ENCODE measurements around the gene FAT1.
A peak's percentile ranks its signal among the peaks of the same experiment; 100 is the strongest.

The FAT1 gene

DNA sequence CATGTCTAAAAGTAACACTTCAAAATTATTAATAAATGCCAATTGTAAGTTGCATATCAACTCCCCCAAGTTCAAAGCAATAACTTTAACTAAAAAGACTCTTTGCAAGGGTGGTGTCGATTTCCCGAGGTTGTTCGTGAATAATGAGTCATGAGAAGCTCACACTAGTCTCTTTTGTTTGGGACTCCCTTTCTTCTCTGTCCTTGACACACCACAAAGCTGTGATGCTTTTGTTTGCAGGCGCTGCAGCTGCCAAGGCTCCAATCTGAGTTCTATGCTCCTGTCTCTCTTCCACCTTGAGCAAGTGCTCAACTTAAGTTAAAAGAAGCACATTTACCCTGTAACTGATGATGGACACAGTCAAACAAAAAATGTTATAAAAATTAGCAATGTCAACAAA lies 65.9 kb downstream of the FAT1 start:
- no peak overlapping the region for H3K27ac ChIP-seq (ENCODE audit: poor library complexity, severe bottlenecking)

DNA sequence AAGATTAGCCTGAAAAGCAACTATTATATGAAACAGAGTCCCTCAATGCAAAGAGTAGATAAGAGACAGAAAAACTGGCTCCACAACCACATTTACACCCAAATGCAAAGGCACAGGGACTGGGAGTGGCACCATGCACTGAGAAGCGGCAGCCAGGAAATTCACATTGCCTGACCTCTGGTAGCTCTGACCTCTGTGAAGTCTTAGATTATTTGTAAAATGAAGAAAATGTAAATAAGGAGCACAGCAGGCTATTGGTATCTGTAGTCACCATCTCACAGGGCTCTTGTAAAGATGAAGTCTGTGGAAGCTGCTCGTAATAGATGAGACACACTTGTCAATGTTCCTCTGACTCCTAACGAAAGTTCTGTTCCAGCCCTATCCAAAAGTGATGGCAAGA lies 69.7 kb downstream of the FAT1 start:
- Histone ChIP-seq H3K4me3 (ENCODE audit: severe bottlenecking) (no peak overlapping the region), H3K4me1 (ENCODE audit: insufficient read depth, poor library complexity, severe bottlenecking) (peaks cover 2% of the 10 kb centered on the region), H3K36me3 (ENCODE audit: low read depth) (peaks cover 91% of the 10 kb centered on the region), H3K9me3 (ENCODE audit: severe bottlenecking) (no peaks in the 10 kb centered on the region), H3K27ac (ENCODE audit: poor library complexity, severe bottlenecking) (no peak overlapping the region), H3K27me3 (ENCODE audit: insufficient read depth, poor library complexity, severe bottlenecking) (no peaks in the 10 kb centered on the region)
- ATAC-seq (ENCODE audit: low read depth) (no peak), DNase-seq (ENCODE audit: low spot score) (no peak)
- TF ChIP-seq, protein P1, sequence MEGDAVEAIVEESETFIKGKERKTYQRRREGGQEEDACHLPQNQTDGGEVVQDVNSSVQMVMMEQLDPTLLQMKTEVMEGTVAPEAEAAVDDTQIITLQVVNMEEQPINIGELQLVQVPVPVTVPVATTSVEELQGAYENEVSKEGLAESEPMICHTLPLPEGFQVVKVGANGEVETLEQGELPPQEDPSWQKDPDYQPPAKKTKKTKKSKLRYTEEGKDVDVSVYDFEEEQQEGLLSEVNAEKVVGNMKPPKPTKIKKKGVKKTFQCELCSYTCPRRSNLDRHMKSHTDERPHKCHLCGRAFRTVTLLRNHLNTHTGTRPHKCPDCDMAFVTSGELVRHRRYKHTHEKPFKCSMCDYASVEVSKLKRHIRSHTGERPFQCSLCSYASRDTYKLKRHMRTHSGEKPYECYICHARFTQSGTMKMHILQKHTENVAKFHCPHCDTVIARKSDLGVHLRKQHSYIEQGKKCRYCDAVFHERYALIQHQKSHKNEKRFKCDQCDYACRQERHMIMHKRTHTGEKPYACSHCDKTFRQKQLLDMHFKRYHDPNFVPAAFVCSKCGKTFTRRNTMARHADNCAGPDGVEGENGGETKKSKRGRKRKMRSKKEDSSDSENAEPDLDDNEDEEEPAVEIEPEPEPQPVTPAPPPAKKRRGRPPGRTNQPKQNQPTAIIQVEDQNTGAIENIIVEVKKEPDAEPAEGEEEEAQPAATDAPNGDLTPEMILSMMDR (IDR thresholded peaks at IDR 0.05; ENCODE audit: poor library complexity, severe bottlenecking): no peak

More for the DNA sequence above, 65.9 kb downstream of the FAT1 start:
- H3K27me3 ChIP-seq (ENCODE audit: insufficient read depth, poor library complexity, severe bottlenecking): no peaks in the 10 kb centered on the region
- DNase-seq (ENCODE audit: low spot score) (no peak), ATAC-seq (ENCODE audit: low read depth) (peak; percentile 56; the same call in 2 of the 3 replicates)
- TF ChIP-seq, protein P1 (IDR thresholded peaks at IDR 0.05; ENCODE audit: poor library complexity, severe bottlenecking): no peak
- peaks cover 89% of the 10 kb centered on the region for H3K36me3 ChIP-seq (ENCODE audit: low read depth)
- H3K9me3 ChIP-seq (ENCODE audit: severe bottlenecking): no peaks in the 10 kb centered on the region
- H3K4me3 ChIP-seq (ENCODE audit: severe bottlenecking): no peak overlapping the region
- H3K4me1 ChIP-seq (ENCODE audit: insufficient read depth, poor library complexity, severe bottlenecking): peaks cover 2% of the 10 kb centered on the region

DNA sequence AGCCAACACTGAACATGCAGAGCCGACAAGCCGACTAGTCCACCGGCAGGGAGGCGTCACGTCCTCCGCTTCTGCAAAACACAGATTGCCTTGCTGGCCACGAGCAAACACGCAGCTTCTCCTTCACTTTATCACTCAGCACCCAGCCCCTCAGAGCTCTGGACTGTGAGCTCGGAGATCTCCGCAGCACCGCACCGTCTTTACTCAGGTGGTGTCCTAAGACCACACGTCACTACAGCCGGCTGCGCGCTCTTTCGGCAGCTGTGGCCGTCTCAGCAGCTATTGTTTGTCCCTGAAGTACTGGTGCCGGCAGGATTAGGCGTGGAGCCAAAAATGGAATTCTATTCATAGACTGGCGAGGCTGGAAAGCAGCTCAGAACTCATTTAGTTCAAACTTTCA lies 72.0 kb downstream of the FAT1 start:
- no peak for ATAC-seq (ENCODE audit: low read depth)
- Histone ChIP-seq H3K4me3 (ENCODE audit: severe bottlenecking) (no peak overlapping the region), H3K9me3 (ENCODE audit: severe bottlenecking) (no peaks in the 10 kb centered on the region), H3K27me3 (ENCODE audit: insufficient read depth, poor library complexity, severe bottlenecking) (no peaks in the 10 kb centered on the region), H3K27ac (ENCODE audit: poor library complexity, severe bottlenecking) (no peak overlapping the region), H3K4me1 (ENCODE audit: insufficient read depth, poor library complexity, severe bottlenecking) (no peaks in the 10 kb centered on the region), H3K36me3 (ENCODE audit: low read depth) (peaks cover 90% of the 10 kb centered on the region)
- TF ChIP-seq, protein P1 (IDR thresholded peaks at IDR 0.05; ENCODE audit: poor library complexity, severe bottlenecking): no peak
- DNase-seq (ENCODE audit: low spot score): no peak

DNA sequence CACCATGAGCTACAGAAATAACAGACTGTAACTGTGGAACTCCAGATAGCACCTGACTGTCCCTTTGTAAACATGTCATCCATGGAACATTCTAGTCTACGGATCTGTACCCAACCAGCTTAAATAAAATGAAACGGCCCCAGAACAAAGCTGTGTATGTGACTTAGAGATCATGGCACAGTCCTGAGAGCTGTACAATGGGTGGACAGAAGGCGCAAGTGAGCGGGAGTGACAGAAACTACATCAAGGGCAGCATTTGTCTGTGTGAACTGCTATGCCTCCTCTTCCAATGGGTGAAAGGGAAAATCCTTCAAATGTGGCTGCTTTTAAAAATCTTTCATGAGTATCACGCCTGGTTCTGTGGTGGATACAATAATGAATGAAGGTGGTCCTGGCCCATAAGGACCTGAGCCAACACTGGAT lies 72.5 kb downstream of the FAT1 start:
- peaks cover 86% of the 10 kb centered on the region for H3K36me3 ChIP-seq (ENCODE audit: low read depth)
- H3K4me1 ChIP-seq (ENCODE audit: insufficient read depth, poor library complexity, severe bottlenecking): no peaks in the 10 kb centered on the region
- ATAC-seq (ENCODE audit: low read depth) (no peak), DNase-seq (ENCODE audit: low spot score) (no peak)
- no peak overlapping the region for H3K27ac ChIP-seq (ENCODE audit: poor library complexity, severe bottlenecking)
- no peak overlapping the region for H3K4me3 ChIP-seq (ENCODE audit: severe bottlenecking)
- no peaks in the 10 kb centered on the region for H3K27me3 ChIP-seq (ENCODE audit: insufficient read depth, poor library complexity, severe bottlenecking)
- H3K9me3 ChIP-seq (ENCODE audit: severe bottlenecking): no peaks in the 10 kb centered on the region
- TF ChIP-seq, protein P1 (IDR thresholded peaks at IDR 0.05; ENCODE audit: poor library complexity, severe bottlenecking): no peak

DNA sequence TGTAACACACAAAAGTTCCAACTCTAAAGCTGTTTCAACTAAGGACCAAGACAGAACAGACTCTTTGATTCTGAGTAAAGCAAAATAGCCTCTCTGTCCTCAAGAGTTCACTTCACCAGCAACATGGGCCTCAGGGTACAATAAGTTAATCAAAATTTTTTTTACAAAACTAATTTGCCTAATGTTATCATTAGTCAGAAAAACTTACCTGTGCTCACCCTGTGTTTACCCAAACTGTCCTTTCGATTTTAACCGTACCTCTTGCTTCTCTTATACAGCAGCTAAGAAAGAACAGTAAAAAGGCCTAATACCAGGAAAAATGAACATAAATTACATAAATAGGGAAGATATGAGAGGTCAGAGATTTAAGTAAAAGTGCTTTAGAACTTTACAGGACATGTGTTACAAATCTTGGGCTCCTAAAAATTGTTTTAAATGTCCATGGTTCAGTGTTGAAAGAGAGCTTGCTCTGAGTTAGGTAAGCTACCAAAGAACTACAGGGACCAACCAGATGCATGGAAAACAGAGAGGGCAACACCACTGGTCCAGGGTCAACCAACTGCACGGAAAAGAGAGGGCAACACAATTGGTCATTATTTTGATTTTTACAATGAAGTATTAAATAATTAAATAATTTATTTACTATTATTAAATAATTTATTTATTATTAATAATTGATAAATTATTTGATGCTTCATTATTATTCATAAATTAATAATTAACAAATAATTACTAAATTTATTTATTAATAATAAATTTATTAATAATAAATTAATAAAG lies 73.1 kb downstream of the FAT1 start:
- H3K4me3 ChIP-seq (ENCODE audit: severe bottlenecking): no peak overlapping the region
- no peaks in the 10 kb centered on the region for H3K9me3 ChIP-seq (ENCODE audit: severe bottlenecking)
- H3K4me1 ChIP-seq (ENCODE audit: insufficient read depth, poor library complexity, severe bottlenecking): no peaks in the 10 kb centered on the region
- H3K27me3 ChIP-seq (ENCODE audit: insufficient read depth, poor library complexity, severe bottlenecking): no peaks in the 10 kb centered on the region
- no peak overlapping the region for H3K27ac ChIP-seq (ENCODE audit: poor library complexity, severe bottlenecking)
- no peak for ATAC-seq (ENCODE audit: low read depth)
- no peak for DNase-seq (ENCODE audit: low spot score)
- TF ChIP-seq, protein P1 (IDR thresholded peaks at IDR 0.05; ENCODE audit: poor library complexity, severe bottlenecking): no peak
- peaks cover 80% of the 10 kb centered on the region for H3K36me3 ChIP-seq (ENCODE audit: low read depth)
